Bone marrow (tissue), 2 donors: ENCODE measurements around the gene HAUS7.
A peak's percentile ranks its signal among the peaks of the same experiment; 100 is the strongest.

Experiments used
- DNase-seq, 2 donors: peaks; one replicate each; lab custom pipeline; 2025; lab: John Stamatoyannopoulos, UW

Gene HAUS7

GRCh38 chrX:153470411-153471363 is at the start of gene HAUS7:
HAUS7 (minus strand) TSS chrX:153470576; CDS start chrX:153470557, 19 bp downstream.
- DNase-seq: peak; percentile 66 to 87

DNA sequence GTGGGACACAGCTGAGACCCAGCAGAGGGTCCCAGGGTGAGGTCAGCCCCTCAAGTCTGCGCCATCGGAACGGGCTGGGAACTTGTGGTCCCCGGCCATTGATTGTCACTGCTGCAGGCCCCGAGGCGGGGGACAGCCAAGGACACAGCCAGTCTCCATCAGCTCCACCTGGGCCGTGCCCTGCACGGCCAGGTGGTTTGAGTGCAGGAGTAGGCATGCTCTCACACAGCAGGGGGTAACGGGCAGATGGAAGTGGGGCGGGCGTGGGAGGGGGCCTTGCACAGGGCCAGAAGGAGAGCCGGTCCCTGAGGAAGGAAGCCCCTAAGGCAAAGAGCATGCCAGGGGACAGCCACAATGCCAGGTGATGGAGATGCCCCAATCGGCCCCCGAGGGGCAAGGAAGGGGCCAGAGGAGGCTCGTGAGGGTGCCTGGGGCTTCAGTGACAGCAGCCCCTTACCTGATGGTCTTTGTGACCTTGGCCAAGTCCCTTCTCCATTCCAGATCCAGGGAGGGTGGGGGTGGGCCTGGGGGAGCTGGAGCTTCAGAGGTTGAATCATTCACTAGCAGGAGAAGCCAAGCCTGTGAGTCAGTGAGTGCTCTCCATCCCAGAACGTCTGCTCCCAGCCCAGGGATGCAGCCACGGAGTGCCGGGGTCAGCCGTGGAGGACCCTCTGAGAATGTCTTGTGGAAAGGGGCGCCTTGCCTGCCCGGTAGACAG is 49.4 kb upstream of the HAUS7 start:
- DNase-seq: no peak

GRCh38 chrX:153517946-153518834 is 47.8 kb upstream of the HAUS7 start:
- DNase-seq: no peak

- DNase-seq: no peak
Observed at GRCh38 chrX:153517423-153517822, 47.0 kb upstream of the HAUS7 start, which contains the start of gene ATP2B3. ATP2B3 (plus strand) TSS chrX:153517642; CDS start chrX:153536248, 18,606 bp downstream.

DNA sequence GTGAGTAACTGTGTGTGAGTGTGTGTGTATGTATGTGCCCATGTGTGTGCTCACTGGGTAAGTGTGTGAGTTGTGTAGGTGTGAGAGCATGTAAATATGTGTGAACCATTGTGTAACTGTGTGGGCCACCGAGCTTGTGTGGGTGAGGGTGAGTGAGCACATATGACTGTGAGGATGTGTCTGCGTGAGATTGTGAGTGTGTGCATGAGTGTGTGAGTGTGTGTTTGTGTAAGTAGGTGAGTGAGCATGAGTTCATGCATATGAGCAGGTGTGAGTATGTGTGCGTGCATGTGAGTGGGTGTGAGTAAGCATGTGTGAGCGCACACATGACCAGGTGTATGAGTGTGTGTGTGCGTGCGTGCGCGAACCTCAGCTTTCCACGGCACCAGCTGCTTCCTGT is 45.7 kb upstream of the HAUS7 start:
- DNase-seq: no peak

DNA sequence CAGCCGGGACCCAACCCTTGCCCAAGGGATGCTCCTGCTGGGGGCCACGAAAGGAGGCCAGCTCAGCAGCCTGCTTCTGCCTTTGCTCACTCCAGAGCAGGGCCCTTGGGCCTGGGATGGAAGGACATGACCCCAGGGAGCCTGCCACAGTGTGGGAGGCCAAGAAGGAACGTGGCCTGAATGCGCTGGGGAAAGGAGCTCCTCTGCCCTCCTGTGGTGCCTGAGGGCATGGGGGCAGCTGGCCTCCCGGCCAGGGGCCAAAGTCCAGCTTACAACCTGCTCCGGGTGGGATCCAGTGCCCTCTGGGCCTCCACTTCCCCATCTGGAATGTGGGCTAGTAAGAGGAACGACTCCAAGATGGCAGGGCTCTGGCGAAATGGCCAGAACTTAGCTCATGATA is 45.1 kb upstream of the HAUS7 start:
- no peak for DNase-seq

DNA sequence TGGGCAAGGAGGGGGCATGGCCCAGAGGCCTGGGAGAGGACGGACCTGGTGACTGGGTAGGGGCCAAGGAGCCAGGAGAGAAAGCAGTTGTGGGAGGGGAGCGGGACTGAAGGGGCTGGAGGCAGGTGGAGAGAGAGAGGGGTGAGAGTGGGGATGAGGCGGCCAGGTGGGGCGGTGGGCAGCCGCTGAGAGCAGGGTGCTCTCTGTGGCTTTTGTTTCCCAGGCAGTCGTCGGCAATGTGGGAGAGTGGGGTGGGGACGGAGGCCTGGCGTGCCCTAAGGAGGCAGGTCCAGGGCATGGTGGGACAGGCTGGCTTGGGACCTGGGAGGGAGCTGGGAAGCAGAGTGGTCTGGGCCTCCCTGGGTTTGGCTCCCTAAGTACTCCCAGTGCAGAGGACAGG is 43.9 kb upstream of the HAUS7 start:
- no peak for DNase-seq

- DNase-seq: no peak
Observed at GRCh38 chrX:153513265-153513664, 42.9 kb upstream of the HAUS7 start.

DNA sequence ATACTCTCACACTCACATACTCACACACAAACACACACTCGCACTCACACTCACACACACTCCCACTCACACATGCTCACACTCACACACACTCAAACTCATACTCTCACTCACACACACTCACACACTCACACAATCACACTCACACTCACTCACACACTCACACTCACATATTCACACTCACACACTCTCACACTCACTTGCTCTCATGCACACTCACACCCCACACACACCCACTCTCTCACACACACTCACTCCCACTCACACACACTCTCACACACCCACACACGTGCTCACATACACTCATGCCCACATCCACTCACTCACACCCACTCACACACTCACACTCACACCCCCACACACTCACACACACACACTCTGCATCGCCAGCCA is 42.1 kb upstream of the HAUS7 start:
- no peak for DNase-seq

DNA sequence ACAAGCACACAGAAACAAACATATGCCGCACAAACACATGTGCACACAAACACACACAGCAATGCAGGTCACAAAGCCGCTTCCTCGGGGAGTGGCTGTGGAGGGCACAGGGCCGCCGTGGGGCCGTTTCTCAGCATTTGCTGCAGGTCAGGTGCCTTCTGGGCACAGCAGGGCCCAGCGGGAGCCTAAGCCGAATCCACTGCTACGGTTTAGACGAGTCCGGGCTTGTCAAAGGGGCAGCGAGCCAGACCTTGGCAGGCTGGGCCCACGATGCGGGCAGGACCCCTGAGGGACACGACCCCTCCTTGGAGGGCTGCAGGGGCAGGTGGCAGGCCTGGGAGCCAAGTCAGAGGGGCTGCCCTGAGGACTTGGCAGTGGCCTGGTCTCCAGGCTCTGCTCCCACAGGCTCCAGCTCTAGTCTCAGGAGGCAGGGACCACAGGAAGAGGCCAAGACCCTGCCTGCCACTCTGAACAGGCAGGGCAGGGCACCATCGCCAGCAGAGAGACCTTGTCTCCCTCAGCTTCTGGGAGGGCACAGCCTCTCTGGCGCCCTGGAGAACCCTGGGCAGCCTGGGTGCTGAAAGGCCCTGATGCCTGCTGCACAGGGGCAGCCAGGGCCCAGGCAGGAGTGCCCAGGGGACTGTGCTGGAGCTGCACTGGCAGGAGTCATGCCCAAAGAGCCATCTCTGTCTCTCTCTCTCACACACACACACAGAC is 41.6 kb upstream of the HAUS7 start:
- no peak for DNase-seq

DNA sequence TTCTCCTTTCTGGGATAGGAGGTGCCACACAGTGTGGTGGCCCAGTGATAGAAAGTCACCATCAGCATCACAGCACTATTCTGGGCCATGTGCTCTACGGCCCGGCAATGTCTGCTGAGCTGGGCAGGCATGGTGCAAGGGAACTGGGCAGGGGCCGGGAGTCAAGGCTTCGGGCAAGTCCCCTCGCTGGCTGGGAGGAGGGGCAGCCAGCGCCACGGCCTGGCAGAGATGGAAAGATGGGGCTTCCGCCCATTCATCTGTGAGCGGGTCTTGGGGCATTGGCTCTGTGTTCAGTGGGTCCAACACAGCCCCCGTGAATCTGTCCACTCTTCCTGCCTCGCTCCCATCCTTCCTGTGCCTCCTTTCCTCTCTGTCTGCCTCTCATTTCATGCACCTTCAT is 40.0 kb upstream of the HAUS7 start:
- no peak for DNase-seq

- no peak for DNase-seq
Observed at GRCh38 chrX:153509592-153509991, 39.2 kb upstream of the HAUS7 start.

DNA sequence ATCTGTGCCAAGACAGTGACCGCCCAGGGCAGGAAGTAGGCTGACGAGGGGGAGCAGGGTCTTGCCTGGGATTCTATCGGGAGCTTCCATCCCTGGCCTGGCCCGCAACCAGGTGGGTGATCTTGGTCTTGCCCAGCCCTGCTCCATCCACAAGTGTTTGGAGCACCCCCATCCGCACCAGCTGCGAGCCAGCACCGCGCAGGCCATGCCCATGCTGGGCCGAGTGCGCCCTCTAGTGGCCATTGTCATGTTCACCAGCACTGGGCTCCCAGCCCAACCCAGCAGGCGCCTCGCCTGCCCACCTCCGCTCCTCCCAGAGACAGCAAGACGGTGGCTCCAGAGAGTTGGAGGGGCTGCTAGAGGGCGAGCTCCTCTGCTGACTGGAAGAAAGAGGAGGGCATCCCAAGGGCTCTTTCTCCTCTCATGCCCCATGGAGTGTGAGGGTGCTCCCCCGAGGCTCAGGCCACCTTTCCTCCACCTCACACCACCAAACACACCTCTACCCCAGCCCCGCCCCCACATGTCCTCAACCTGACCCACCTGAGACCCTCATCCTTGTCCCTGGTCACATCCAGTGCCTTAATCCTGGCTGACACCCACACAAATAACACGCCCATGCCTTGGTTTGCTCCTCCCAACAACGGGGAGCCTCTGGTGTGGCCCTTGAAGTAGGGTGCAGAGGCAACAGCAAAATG is 37.3 kb upstream of the HAUS7 start:
- peak; percentile 26 to 29 for DNase-seq

DNA sequence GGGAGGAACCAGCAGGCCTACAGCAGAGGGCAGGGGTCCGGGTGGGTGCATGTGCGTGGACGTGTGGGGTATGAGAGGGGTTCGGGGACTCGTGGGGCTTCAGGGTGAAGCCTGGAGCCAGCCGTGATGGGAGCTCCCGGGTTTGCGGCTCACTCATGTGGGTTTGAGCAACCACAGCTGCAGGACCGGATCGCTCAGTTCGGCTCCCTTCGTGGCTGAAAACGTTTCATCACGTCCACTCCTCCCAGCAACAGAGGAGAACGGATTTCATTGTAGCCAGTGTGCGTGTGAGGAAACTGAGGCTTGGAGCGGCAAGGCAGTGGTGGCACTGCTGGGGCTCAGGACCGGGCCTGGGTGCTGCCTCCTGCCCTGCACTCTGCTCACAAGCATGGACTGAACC is 35.0 kb upstream of the HAUS7 start:
- DNase-seq: no peak

GRCh38 chrX:153504445-153505016 is 34.2 kb upstream of the HAUS7 start:
- DNase-seq: no peak

GRCh38 chrX:153502796-153503195 is 32.4 kb upstream of the HAUS7 start:
- DNase-seq: no peak

- DNase-seq: no peak
Observed at GRCh38 chrX:153502131-153502530, 31.8 kb upstream of the HAUS7 start.

DNA sequence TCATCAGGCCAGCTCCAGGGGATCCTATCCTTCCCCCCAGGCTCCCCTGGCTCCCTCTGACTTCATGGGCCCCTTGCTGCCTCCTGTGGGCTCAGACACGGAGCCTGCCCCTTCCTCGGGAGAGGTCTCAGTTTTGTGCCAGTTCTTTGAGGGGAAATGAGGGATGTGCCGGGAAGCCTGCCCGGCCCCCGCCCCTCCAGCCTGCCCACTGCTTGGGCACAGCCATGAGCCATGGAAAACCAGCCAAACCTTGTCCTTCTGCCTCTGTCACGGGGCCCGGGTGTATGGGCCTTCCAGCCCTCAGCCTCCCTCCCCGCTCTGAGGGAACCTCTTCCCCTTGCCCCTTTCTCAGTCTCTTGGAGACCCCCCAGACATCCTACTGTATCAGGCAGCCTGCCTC is 31.2 kb upstream of the HAUS7 start:
- no peak for DNase-seq

- no peak for DNase-seq
Observed at GRCh38 chrX:153500676-153501280, 30.4 kb upstream of the HAUS7 start.

DNA sequence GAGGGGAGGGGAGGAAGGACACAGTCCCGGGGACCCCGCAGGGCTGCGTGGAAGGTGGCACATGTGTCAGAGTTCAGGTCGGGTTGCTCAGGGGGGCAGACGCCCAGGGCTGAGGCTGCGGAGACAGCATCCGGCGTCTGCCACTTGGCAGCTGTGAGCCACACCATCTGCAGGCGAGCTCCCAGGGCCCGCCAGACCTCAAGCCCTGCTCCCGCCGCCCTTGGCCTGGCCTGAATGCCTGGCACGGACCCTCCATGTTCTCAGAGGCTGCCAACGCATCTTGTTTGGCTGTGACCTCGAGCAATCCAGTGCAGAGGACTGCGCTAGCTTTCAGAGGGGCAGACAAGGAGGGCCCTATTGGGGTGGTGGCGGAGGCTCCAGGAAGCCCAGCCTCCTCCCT is 29.5 kb upstream of the HAUS7 start:
- DNase-seq: no peak
